Heart right ventricle (tissue), 16 donors: ENCODE measurements around the gene TMEM220. TPM values are rescaled to one million over a fixed set of nuclear protein-coding genes. Genes with fewer than 3 reads are reported as not detected.

Experiments
- ATAC-seq, 8 donors: fragments of 200-7000 bp; cut with Tn5 transposase; one replicate each; pipeline ENCODE4 v1.9.1; 2020; ENCODE audit warnings: mild to moderate bottlenecking in 8 of 8, moderate library complexity in 8 of 8, moderate number of reproducible peaks in 1 of 8
- DNase-seq, 2 donors: peaks; one replicate each; pipeline ENCODE4 v3.0.0-alpha.2; 2020
- H3K27ac ChIP-seq, 10 donors: fragments of 200-600 bp; sonication (generic) in 2 of 10; one replicate each; pipeline versions ENCODE4 v1.5.0 to v1.8.0; 2020 to 2022; ENCODE audit warnings: mild to moderate bottlenecking in 3 of 10
- H3K27me3 ChIP-seq, 7 donors: fragments of 200-600 bp; one replicate each; pipeline ENCODE4 v1.8.0; 2021 to 2022; ENCODE audit warnings: mild to moderate bottlenecking in 2 of 7
- H3K36me3 ChIP-seq, 9 donors: fragments of 200-600 bp; sonication (generic) in 1 of 9; one replicate each; pipeline versions ENCODE4 v1.5.0 to v1.8.0; 2020 to 2022; ENCODE audit warnings: mild to moderate bottlenecking in 2 of 9
- H3K4me1 ChIP-seq, 9 donors: fragments of 200-600 bp; sonication (generic) in 1 of 9; one replicate each; pipeline versions ENCODE4 v1.5.0 to v1.8.0; 2020 to 2022; ENCODE audit warnings: mild to moderate bottlenecking in 4 of 9
- H3K4me3 ChIP-seq, 10 donors: fragments of 200-600 bp; sonication (generic) in 2 of 10; one replicate each; pipeline versions ENCODE4 v1.5.0 to v1.8.0; 2020 to 2022; ENCODE audit warnings: mild to moderate bottlenecking in 7 of 10, moderate library complexity in 2 of 10
- H3K9me3 ChIP-seq, 11 donors: fragments of 200-600 bp in 10 of 11; sonication (generic) in 2 of 11; one replicate each; pipeline versions ENCODE4 v1.5.0 to v1.8.0; 2013 to 2022; ENCODE audit warnings: mild to moderate bottlenecking in 2 of 11, control low read depth in 1 of 11, moderate library complexity in 1 of 11
- WGBS, 2 donors: extraction: QIAGEN DNeasy Blood & Tissue Kit; methylation state at CpG; one replicate each; pipeline ENCODE4 v1.1.7; 2013; ENCODE audit warnings: inconsistent platforms in 1 of 2; 5-methylcytosine and 5-hydroxymethylcytosine counted together
- intact Hi-C, 10 donors: fragments of 100-400 bp; cut with DNase I; formaldehyde crosslinking; loops; one replicate each; pipeline versions ENCODE4 v1.11.1 to v1.14.2; 2022
- polyA plus RNA-seq, 2 donors: library from polyadenylated mRNA; stranded (reverse); fragments of 200-250 nt; gene quantifications; one replicate each; pipeline ENCODE4 v1.2.3, GENCODE V29; 2013
- total RNA-seq, 10 donors: library from RNA; stranded (reverse); fragmentation: NEBNext Ultra II Directional in 3 of 10; extraction: Animal tissue kit (Norgen Biotek cat#: 25700) in 3 of 10; gene quantifications; one replicate each; pipeline versions ENCODE4 v1.2.1 to v1.2.4, GENCODE V29; 2021 to 2023
- TF ChIP-seq, protein P1 (sequence below), 9 donors: fragments of 200-600 bp; sonication (generic) in 2 of 9; IDR thresholded peaks; one replicate each; pipeline versions ENCODE4 v1.5.0 to v1.8.0; 2021 to 2022; ENCODE audit warnings: antibody characterized with exemption in 9 of 9, mild to moderate bottlenecking in 5 of 9, moderate library complexity in 1 of 9
- donor health status: Arrhythmogenic right ventricular cardiomyopathy.
- donor health status: ischemic (EF 13 %, LVEDD 7.1; RV severe dilation, severe dysfunction).
- donor health status: healthy with polysubstance abuse.
- donor health status: DM: no; HTN: yes; CAD: no.
- donor health status: DM: no; HTN: no; CAD: no.
- donor health status: ischemic (EF 25% LVEDD 6.9; RV normal size, moderate dysfunction).
- donor health status: ischemic (EF 25% LVEDD 5.7; RV mildly dilated, moderate dysfunction).
- donor health status: healthy.
- donor health status: DM: yes; HTN: yes; CAD: no.
- donor health status: Ischemic cardiomyopathy.
- donor health status: ischemic (EF 35%, LVEDD 5.7; RV mildly dilated, moderate dysfunction).
- donor health status: nonischemic (EF 11% LVEDD 7.7; RV severe dilation, severe dysfunction).
- donor health status: DM: yes; HTN: yes; CAD: no.
- donor health status: PGD.
- donor health status: ischemic (EF 29% LVEDD 5.4; RV normal size, mild dysfunction).
- donor health status: nonischemic (EF 23%, LVEDD 6.1; RV moderate dilation, normal function).

TMEM220 gene
- total and polyA plus RNA-seq, 12 donors, result 3.8 to 13.6 (median 7.6) TPM

DNA sequence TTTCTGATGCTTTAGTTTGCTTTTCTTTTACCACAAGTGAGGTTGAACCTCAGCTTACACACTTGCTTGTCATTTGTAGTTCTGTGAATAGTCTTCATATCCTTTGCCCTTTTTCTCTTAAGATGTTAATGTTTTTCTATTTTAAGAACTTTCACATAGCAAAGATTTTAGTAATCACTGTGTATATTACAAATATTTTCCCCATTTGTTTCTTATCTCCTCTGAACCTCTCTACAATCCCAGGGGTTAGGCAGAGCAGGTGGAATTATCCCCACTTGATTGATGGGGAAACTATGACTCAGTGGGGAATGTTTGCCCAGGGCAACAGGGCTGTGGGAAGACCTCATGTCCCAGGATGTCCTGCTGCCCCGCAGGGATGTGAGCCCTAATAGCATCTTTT is 61.0 kb downstream of the TMEM220 start:
- H3K4me3 ChIP-seq, result no peak overlapping the region
- no peaks in the 10 kb centered on the region for H3K4me1 ChIP-seq
- no peaks in the 10 kb centered on the region for H3K27me3 ChIP-seq
- intact Hi-C loops, result no loop called here
- no peak for ATAC-seq
- TF ChIP-seq, protein P1, sequence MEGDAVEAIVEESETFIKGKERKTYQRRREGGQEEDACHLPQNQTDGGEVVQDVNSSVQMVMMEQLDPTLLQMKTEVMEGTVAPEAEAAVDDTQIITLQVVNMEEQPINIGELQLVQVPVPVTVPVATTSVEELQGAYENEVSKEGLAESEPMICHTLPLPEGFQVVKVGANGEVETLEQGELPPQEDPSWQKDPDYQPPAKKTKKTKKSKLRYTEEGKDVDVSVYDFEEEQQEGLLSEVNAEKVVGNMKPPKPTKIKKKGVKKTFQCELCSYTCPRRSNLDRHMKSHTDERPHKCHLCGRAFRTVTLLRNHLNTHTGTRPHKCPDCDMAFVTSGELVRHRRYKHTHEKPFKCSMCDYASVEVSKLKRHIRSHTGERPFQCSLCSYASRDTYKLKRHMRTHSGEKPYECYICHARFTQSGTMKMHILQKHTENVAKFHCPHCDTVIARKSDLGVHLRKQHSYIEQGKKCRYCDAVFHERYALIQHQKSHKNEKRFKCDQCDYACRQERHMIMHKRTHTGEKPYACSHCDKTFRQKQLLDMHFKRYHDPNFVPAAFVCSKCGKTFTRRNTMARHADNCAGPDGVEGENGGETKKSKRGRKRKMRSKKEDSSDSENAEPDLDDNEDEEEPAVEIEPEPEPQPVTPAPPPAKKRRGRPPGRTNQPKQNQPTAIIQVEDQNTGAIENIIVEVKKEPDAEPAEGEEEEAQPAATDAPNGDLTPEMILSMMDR (IDR thresholded peaks at IDR 0.05), result no peak
- peaks cover 0 to 12% (median 0%) of the 10 kb centered on the region in 9 donors for H3K36me3 ChIP-seq
- H3K27ac ChIP-seq, result no peak overlapping the region
- no peak for DNase-seq
- no peaks in the 10 kb centered on the region for H3K9me3 ChIP-seq
- 80 to 90% methylated on average over 1 of the region's 1 CpG for WGBS, 2 donors

- no peak for DNase-seq
- TF ChIP-seq, protein P1 (IDR thresholded peaks at IDR 0.05), result no peak
- H3K4me3 ChIP-seq, result no peak overlapping the region
- no peaks in the 10 kb centered on the region for H3K9me3 ChIP-seq
- intact Hi-C loops, result no loop called here
- no peaks in the 10 kb centered on the region for H3K27me3 ChIP-seq
- H3K36me3 ChIP-seq, result no peaks in the 10 kb centered on the region
- 92 to 93% methylated on average over 5 of the region's 5 CpGs for WGBS, 2 donors
- H3K4me1 ChIP-seq, result no peaks in the 10 kb centered on the region
- H3K27ac ChIP-seq, result no peak overlapping the region
- no peak for ATAC-seq
Observed at GRCh38 chr17:10666906-10667305, 62.9 kb downstream of the TMEM220 start.

DNA sequence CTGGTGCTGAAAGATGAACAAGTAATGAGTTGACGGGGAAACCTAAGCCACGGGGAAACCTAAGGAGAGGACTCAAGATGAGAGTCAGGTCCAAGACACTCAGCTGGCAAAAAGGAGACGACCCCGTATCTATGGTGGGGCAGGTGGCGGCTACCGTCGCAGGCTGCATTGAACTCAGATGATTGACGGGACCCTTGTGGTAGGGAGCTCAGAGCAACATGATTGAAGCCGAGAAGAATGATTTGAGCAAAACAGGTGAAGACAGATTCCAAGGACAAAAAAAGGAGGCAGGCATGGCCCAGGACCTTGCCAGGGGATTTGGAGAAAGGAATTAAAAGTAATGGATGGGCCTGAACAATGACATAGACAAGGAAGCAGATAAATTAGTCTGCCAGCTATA is 65.3 kb downstream of the TMEM220 start:
- Histone ChIP-seq H3K4me1 (no peaks in the 10 kb centered on the region), H3K4me3 (no peak overlapping the region), H3K27ac (no peak overlapping the region), H3K27me3 (no peaks in the 10 kb centered on the region), H3K36me3 (peaks cover 0 to 4% (median 0%) of the 10 kb centered on the region in 9 donors), H3K9me3 (no peaks in the 10 kb centered on the region)
- TF ChIP-seq, protein P1 (IDR thresholded peaks at IDR 0.05), result no peak
- no peak for ATAC-seq
- intact Hi-C loops, result no loop called here
- WGBS, 2 donors, result 81 to 83% methylated on average over 9 of the region's 9 CpGs
- DNase-seq, result no peak

Other genes starting within 250 kb of the TMEM220 start
- gene MYH1, start 211.5 kb downstream of the TMEM220 start, total RNA-seq, result under 1 TPM in 2 of 10 donors, not detected in 8; 0.05 to 0.13 TPM
- gene MYH1, start 211.5 kb downstream of the TMEM220 start, polyA plus RNA-seq, result under 1 TPM in 1 of 2 donors, not detected in 1; 0.03 TPM
- under 1 TPM in 4 of 10 donors, not detected in 6; 0.05 to 0.18 (median 0.06) TPM for gene MYH2, start 180.4 kb downstream of the TMEM220 start, total RNA-seq
- gene MYH2, start 180.4 kb downstream of the TMEM220 start, polyA plus RNA-seq, result under 1 TPM in 1 of 2 donors, not detected in 1; 0.03 TPM
- under 1 TPM; 0.12 to 0.97 (median 0.60) TPM for gene MYH3, start 72.7 kb downstream of the TMEM220 start, total RNA-seq
- 1 to 10 TPM; 1.2 to 1.4 TPM for gene MYH3, start 72.7 kb downstream of the TMEM220 start, polyA plus RNA-seq
- gene SCO1, start 32.5 kb downstream of the TMEM220 start, total RNA-seq, result 10 to 100 TPM; 28.5 to 43.4 (median 37.4) TPM
- 10 to 100 TPM in 1 of 2 donors, 1 to 10 TPM in 1; 4.5 to 25.7 TPM for gene SCO1, start 32.5 kb downstream of the TMEM220 start, polyA plus RNA-seq
- 1 to 10 TPM; 3.6 to 7.3 (median 4.9) TPM for gene ADPRM, start 32.4 kb downstream of the TMEM220 start, total RNA-seq
- 1 to 10 TPM; 3.5 to 3.8 TPM for gene ADPRM, start 32.4 kb downstream of the TMEM220 start, polyA plus RNA-seq
- not detected for gene TMEM238L, start 74.1 kb upstream of the TMEM220 start, total RNA-seq
- gene TMEM238L, start 74.1 kb upstream of the TMEM220 start, polyA plus RNA-seq, result not detected
- gene PIRT, start 108.1 kb upstream of the TMEM220 start, total RNA-seq, result not detected
- gene PIRT, start 108.1 kb upstream of the TMEM220 start, polyA plus RNA-seq, result not detected